GM21717 (cell line): Measurements from ENCODE around the gene KRTAP11-1.

Experiments used
- ATAC-seq: cut with Tn5 transposase; IDR thresholded peaks from one replicate; pipeline ENCODE4 v1.9.1; 2021; ENCODE audit warnings: mild to moderate bottlenecking, moderate library complexity; ENCODE audit not compliant: unreplicated experiment

Gene KRTAP11-1

GRCh38 chr21:30881480-30881879, at the start of gene KRTAP11-1:
TSS of gene KRTAP11-1 (minus strand) at chr21:30881580. CDS start at chr21:30881524, 56 bp downstream.
- ATAC-seq, result no peak

- no peak for ATAC-seq
Observed at GRCh38 chr21:30924146-30924700, 42.8 kb upstream of the KRTAP11-1 start.

GRCh38 chr21:30921129-30921528, 39.7 kb upstream of the KRTAP11-1 start:
- no peak for ATAC-seq

GRCh38 chr21:30917557-30917956, 36.2 kb upstream of the KRTAP11-1 start:
- no peak for ATAC-seq

GRCh38 chr21:30900881-30901280, 19.5 kb upstream of the KRTAP11-1 start:
- no peak for ATAC-seq

GRCh38 chr21:30882866-30883597, 1.7 kb upstream of the KRTAP11-1 start:
- no peak for ATAC-seq

GRCh38 chr21:30880914-30881313, 466 bp downstream of the KRTAP11-1 start:
- no peak for ATAC-seq

- ATAC-seq, result no peak
Observed at GRCh38 chr21:30874526-30874925, 6.9 kb downstream of the KRTAP11-1 start.

GRCh38 chr21:30847627-30848500, 33.5 kb downstream of the KRTAP11-1 start:
- no peak for ATAC-seq

- ATAC-seq, result no peak
Observed at GRCh38 chr21:30842990-30843389, 38.4 kb downstream of the KRTAP11-1 start.

- no peak for ATAC-seq
Observed at GRCh38 chr21:30839304-30839703, 42.1 kb downstream of the KRTAP11-1 start.

- ATAC-seq, result no peak
Observed at GRCh38 chr21:30838536-30838935, 42.8 kb downstream of the KRTAP11-1 start.

GRCh38 chr21:30831194-30831765, 50.1 kb downstream of the KRTAP11-1 start:
- no peak for ATAC-seq
